Esophagus squamous epithelium (tissue), 5 donors: ENCODE results near the gene LACC1. TPM values are rescaled to one million over a fixed set of nuclear protein-coding genes. Genes with fewer than 3 reads are reported as not detected.

Source experiments
- DNase-seq: peaks from one replicate; lab custom pipeline; 2025; lab: John Stamatoyannopoulos, UW
- H3K27ac ChIP-seq, 4 donors: fragments of 200-600 bp; sonication (generic); one replicate each; pipeline ENCODE4 v1.5.1; 2016 to 2019; ENCODE audit warnings: mild to moderate bottlenecking in 1 of 4
- H3K27me3 ChIP-seq, 4 donors: fragments of 200-600 bp; sonication (generic); 1 replicate in 3 of 4; 2 replicates in 1 of 4; pipeline versions ENCODE4 v1.5.1 to v1.6.0; 2017 to 2021; ENCODE audit warnings: antibody characterized with exemption in 1 of 4
- H3K36me3 ChIP-seq, 3 donors: fragments of 200-600 bp; sonication (generic); one replicate each; pipeline ENCODE4 v1.5.1; 2016 to 2019
- H3K4me1 ChIP-seq, 3 donors: fragments of 200-600 bp; sonication (generic); one replicate each; pipeline ENCODE4 v1.5.1; 2017 to 2019
- H3K4me3 ChIP-seq, 4 donors: fragments of 200-600 bp; sonication (generic); 1 replicate in 3 of 4; 2 replicates in 1 of 4; pipeline ENCODE4 v1.5.1; 2016 to 2019; ENCODE audit warnings: mild to moderate bottlenecking in 2 of 4, moderate library complexity in 1 of 4
- H3K9me3 ChIP-seq, 3 donors: fragments of 200-600 bp; sonication (generic); one replicate each; pipeline ENCODE4 v1.5.1; 2016 to 2019
- CTCF ChIP-seq, 6 experiments: fragments of 450-650 bp in 4 of 6; fragments of 200-600 bp in 2 of 6; sonication (generic) in 2 of 6; IDR thresholded peaks; one replicate each; pipeline ENCODE4 v1.5.1; 2016 to 2019; ENCODE audit warnings: antibody characterized with exemption in 6 of 6, mild to moderate bottlenecking in 4 of 6, moderate library complexity in 4 of 6
- POLR2A ChIP-seq, 4 donors: fragments of 450-650 bp; IDR thresholded peaks; one replicate each; pipeline ENCODE4 v1.6.1; 2017; ENCODE audit warnings: antibody characterized with exemption in 4 of 4, mild to moderate bottlenecking in 4 of 4, moderate library complexity in 3 of 4
- WGBS, 2 donors: methylation state at CpG; one replicate each; pipeline ENCODE4 v1.1.5; 2018; 5-methylcytosine and 5-hydroxymethylcytosine counted together
- intact Hi-C: fragments of 100-400 bp; cut with DNase I; formaldehyde crosslinking; loops from one replicate; pipeline ENCODE4 v1.15.0; 2022
- total RNA-seq, 4 donors: library from RNA; depleted of rRNA; stranded (reverse); fragments of >200 nt; gene quantifications; one replicate each; pipeline ENCODE4 v1.1.0, GENCODE V29; 2016
- donor health status: DM: yes; HTN: yes; CAD: no.

The LACC1 gene
- total RNA-seq, 4 donors from 2014 or later, result 3.3 to 15.3 (median 9.9) TPM

- Histone ChIP-seq H3K36me3 (peaks cover 0 to 16% (median 0%) of the 10 kb centered on the region in 3 donors), H3K9me3 (peaks cover 0 to 20% (median 14%) of the 10 kb centered on the region in 3 donors), H3K27ac (no peak overlapping the region), H3K27me3 (no peaks in the 10 kb centered on the region), H3K4me1 (no peaks in the 10 kb centered on the region), H3K4me3 (no peak overlapping the region)
- intact Hi-C loops, result no loop called here
- DNase-seq, result no peak
- no peak for TF ChIP-seq CTCF (IDR thresholded peaks at IDR 0.05)
- TF ChIP-seq POLR2A (IDR thresholded peaks at IDR 0.05), result no peak
- 83 to 86% methylated on average over 3 of the region's 3 CpGs for WGBS, 2 donors
Measured at GRCh38 chr13:43846496-43847158, 33.1 kb upstream of the LACC1 start.

GRCh38 chr13:43848001-43848649 lies 31.6 kb upstream of the LACC1 start:
- H3K27ac ChIP-seq, result no peak overlapping the region
- DNase-seq, result no peak
- intact Hi-C loops, result no loop called here

GRCh38 chr13:43850873-43851272 lies 28.8 kb upstream of the LACC1 start:
- intact Hi-C loops, result no loop called here
- no peaks in the 10 kb centered on the region for H3K27me3 ChIP-seq
- WGBS, 2 donors, result 74 to 94% methylated on average over 1 of the region's 1 CpG
- no peak for DNase-seq
- H3K27ac ChIP-seq, result no peak overlapping the region
- no peak for TF ChIP-seq POLR2A (IDR thresholded peaks at IDR 0.05)
- no peak for TF ChIP-seq CTCF (IDR thresholded peaks at IDR 0.05)
- H3K4me1 ChIP-seq, result no peaks in the 10 kb centered on the region
- peaks cover 0 to 30% (median 0%) of the 10 kb centered on the region in 3 donors for H3K36me3 ChIP-seq
- H3K9me3 ChIP-seq, result peaks cover 0 to 40% (median 22%) of the 10 kb centered on the region in 3 donors
- no peak overlapping the region for H3K4me3 ChIP-seq

More at GRCh38 chr13:43848001-43848649, 31.6 kb upstream of the LACC1 start:
- TF ChIP-seq POLR2A (IDR thresholded peaks at IDR 0.05), result no peak
- no peak for TF ChIP-seq CTCF (IDR thresholded peaks at IDR 0.05)
- no peaks in the 10 kb centered on the region for H3K4me1 ChIP-seq
- no peak overlapping the region for H3K4me3 ChIP-seq
- WGBS, 2 donors, result 62 to 71% methylated on average over 1 of the region's 1 CpG
- H3K36me3 ChIP-seq, result peaks cover 0 to 30% (median 0%) of the 10 kb centered on the region in 3 donors
- no peaks in the 10 kb centered on the region for H3K27me3 ChIP-seq
- H3K9me3 ChIP-seq, result peaks cover 0 to 34% (median 19%) of the 10 kb centered on the region in 3 donors

GRCh38 chr13:43852923-43853404 lies 26.7 kb upstream of the LACC1 start:
- 88 to 94% methylated on average over 1 of the region's 1 CpG for WGBS, 2 donors
- Histone ChIP-seq H3K27me3 (no peaks in the 10 kb centered on the region), H3K27ac (no peak overlapping the region), H3K36me3 (peaks cover 0 to 36% (median 0%) of the 10 kb centered on the region in 3 donors), H3K9me3 (peaks cover 0 to 40% (median 22%) of the 10 kb centered on the region in 3 donors), H3K4me3 (no peak overlapping the region), H3K4me1 (no peaks in the 10 kb centered on the region)
- intact Hi-C loops, result no loop called here
- DNase-seq, result no peak
- TF ChIP-seq POLR2A (IDR thresholded peaks at IDR 0.05) (no peak), CTCF (IDR thresholded peaks at IDR 0.05) (no peak)

- TF ChIP-seq POLR2A (IDR thresholded peaks at IDR 0.05) (no peak), CTCF (IDR thresholded peaks at IDR 0.05) (no peak)
Measured at GRCh38 chr13:43861863-43862262, 17.8 kb upstream of the LACC1 start.

More at GRCh38 chr13:43861863-43862262, 17.8 kb upstream of the LACC1 start:
- Histone ChIP-seq H3K4me1 (no peaks in the 10 kb centered on the region), H3K27ac (no peak overlapping the region), H3K9me3 (no peaks in the 10 kb centered on the region), H3K27me3 (no peaks in the 10 kb centered on the region), H3K4me3 (no peak overlapping the region), H3K36me3 (peaks cover 0 to 18% (median 0%) of the 10 kb centered on the region in 3 donors)
- WGBS, 2 donors, result 100% methylated on average over 1 of the region's 1 CpG
- intact Hi-C loops, result no loop called here
- DNase-seq, result no peak
